Measurements from ENCODE around the gene FBXO10.
"Not testable (repeated sequence)": the region's sequence is repeated elsewhere in the genome, so short reads cannot be mapped to it uniquely, and the experiment has no call there.

The FBXO10 gene

GRCh38 chr9:37473982-37474381 lies 102.2 kb downstream of the FBXO10 start:
- not testable (repeated sequence) for DNase-seq

- no peak for DNase-seq
Measured at GRCh38 chr9:37471942-37472684, 104.1 kb downstream of the FBXO10 start.

DNA sequence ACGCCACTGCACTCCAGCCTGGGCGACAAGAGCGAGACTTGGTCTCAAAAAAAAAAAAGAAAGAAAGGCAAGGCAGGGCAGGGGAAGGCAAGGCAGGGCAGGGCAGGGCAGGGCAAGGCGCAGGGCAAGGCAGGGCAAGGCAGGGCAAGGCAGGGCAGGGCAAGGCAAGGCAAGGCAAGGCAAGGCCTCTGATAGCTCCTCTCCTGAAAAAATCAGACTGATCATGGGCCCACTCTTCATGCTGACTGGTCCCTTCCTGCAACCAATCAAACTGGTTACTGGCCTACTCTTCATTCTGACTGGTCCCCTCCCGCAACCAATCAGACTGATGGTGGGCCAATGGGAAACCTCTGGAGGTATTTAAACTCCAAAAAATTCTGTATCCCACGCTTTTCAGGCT lies 107.6 kb downstream of the FBXO10 start:
- no peak for DNase-seq

GRCh38 chr9:37467530-37467929 lies 108.7 kb downstream of the FBXO10 start:
- DNase-seq = not testable (repeated sequence)

GRCh38 chr9:37466037-37466709 lies 110.0 kb downstream of the FBXO10 start:
- peak; percentile 36 for DNase-seq

DNA sequence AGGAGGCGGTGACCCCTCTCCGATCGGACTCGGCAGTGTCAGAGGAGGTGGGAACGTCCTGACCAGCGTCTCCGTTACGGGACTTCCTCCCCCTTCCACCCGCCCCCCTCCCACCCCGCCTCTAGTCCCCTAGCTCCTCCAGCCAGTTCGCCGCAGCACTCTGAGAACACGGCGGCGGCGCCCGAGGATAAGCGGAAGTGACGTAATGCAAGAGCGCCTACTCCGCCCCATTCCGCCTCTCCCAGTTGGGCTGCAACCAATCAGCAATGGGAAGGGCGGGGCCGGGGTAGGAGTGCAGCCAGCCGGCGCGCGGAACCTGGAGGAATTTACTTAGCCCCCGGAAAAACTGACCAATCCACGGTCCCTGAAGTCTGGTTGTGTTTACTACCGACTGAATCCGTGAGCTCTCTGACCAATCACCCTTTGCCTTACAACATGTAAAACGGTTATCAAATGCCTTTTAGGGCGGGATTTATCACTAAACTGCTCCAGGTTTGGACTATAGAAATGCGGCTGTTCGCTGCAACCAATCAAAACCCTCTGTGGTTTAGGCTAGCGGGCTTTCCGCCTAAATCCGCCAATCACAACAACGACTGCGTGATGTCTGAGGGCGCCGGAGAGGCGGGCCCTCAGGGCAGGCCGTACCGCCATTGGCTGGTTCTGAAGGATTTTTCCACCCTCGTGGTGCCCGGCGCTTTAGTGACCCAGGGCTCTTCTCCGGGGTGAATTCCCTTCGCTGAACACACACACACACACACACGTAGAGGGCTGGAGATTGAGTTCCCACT lies 110.7 kb downstream of the FBXO10 start, which contains the start of gene ZBTB5:
TSS of gene ZBTB5 (minus strand) at position 202 of the 788 bp plus-strand sequence. CDS start 22,899 bp downstream, outside the sequence.
- peak; percentile 99 for DNase-seq

GRCh38 chr9:37464426-37465248 lies 111.5 kb downstream of the FBXO10 start:
- peak; percentile 85 for DNase-seq

GRCh38 chr9:37464006-37464405 lies 112.2 kb downstream of the FBXO10 start:
- DNase-seq = no peak
